ENCODE results near the gene ZNF23. TPM values are rescaled to one million over a fixed set of nuclear protein-coding genes. Genes with fewer than 3 reads are reported as not detected.

ZNF23 gene
- total RNA-seq, 1 experiment from 2014 or later = 11.1 TPM

DNA sequence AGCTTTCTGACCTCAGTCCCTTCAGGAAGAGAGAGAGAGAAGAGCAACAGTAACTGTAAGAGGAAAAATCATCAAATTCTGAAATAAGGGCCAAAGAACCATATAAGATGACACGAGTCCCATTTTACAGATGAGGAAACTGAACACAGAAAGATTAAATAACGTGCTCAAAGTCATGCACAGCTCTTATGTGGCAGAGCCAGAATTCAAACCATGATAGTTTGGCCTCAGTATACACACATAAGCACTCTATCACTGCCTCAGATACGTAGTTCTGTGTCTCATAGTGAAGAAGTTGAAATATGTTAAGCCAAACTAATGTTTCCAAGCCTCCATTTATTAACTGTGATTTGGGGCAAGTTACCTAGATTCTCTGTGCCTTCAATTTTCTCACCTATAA, 29.0 kb upstream of the ZNF23 start:
- Histone ChIP-seq H3K9me3 (ENCODE audit: control insufficient read depth in 1 of 2, insufficient read depth in 1 of 2, low read depth in 1 of 2, low read length in 2 of 2) (no peaks in the 10 kb centered on the region), H3K9ac (ENCODE audit: low read length) (no peak overlapping the region), H3K36me3 (ENCODE audit: control insufficient read depth in 1 of 2, insufficient read depth in 2 of 2, low read length in 2 of 2) (no peaks in the 10 kb centered on the region), H3K27me3 (ENCODE audit: insufficient read depth, low read length) (no peaks in the 10 kb centered on the region), H3K9me2 (ENCODE audit: insufficient read depth) (no peaks in the 10 kb centered on the region), H4K20me1 (ENCODE audit: insufficient read depth) (no peaks in the 10 kb centered on the region), H3K79me2 (ENCODE audit: insufficient read depth, low read length) (no peaks in the 10 kb centered on the region), H3K4me3 (replicated peaks in 1 of 2; ENCODE audit: low read depth in 1 of 2, low read length in 2 of 2) (no peak overlapping the region), H3K27ac (ENCODE audit: low read depth, low read length) (no peak overlapping the region), H2AFZ (ENCODE audit: low read depth, low read length, poor library complexity, severe bottlenecking) (no peak overlapping the region), H3K4me1 (ENCODE audit: control insufficient read depth in 1 of 2, insufficient read depth in 2 of 2, low read length in 2 of 2) (no peaks in the 10 kb centered on the region), H3K4me2 (ENCODE audit: low read length) (no peak overlapping the region)
- no TSS peak for BruUV-seq (replicated peaks)
- TF ChIP-seq ELF1 (IDR thresholded peaks at IDR 0.05; ENCODE audit: borderline replicate concordance, low read depth) (no peak), ZFX (IDR thresholded peaks at IDR 0.05) (no peak), SIN3A (IDR thresholded peaks at IDR 0.05; ENCODE audit: low read depth) (no peak), TCF7L2 (IDR thresholded peaks at IDR 0.05; ENCODE audit: borderline replicate concordance, extremely low read depth, insufficient read depth, insufficient read length) (no peak), EZH2phosphoT487 (IDR thresholded peaks at IDR 0.05; ENCODE audit: borderline replicate concordance) (no peak), SP1 (IDR thresholded peaks at IDR 0.05; ENCODE audit: low read depth) (no peak), POLR2A (IDR thresholded peaks at IDR 0.05; ENCODE audit: borderline replicate concordance, extremely low read depth, insufficient read depth, insufficient read length) (no peak)
- TF ChIP-seq, protein P1, sequence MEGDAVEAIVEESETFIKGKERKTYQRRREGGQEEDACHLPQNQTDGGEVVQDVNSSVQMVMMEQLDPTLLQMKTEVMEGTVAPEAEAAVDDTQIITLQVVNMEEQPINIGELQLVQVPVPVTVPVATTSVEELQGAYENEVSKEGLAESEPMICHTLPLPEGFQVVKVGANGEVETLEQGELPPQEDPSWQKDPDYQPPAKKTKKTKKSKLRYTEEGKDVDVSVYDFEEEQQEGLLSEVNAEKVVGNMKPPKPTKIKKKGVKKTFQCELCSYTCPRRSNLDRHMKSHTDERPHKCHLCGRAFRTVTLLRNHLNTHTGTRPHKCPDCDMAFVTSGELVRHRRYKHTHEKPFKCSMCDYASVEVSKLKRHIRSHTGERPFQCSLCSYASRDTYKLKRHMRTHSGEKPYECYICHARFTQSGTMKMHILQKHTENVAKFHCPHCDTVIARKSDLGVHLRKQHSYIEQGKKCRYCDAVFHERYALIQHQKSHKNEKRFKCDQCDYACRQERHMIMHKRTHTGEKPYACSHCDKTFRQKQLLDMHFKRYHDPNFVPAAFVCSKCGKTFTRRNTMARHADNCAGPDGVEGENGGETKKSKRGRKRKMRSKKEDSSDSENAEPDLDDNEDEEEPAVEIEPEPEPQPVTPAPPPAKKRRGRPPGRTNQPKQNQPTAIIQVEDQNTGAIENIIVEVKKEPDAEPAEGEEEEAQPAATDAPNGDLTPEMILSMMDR (IDR thresholded peaks at IDR 0.05 in 2 of 3, conservative IDR thresholded peaks at IDR 0.05 in 1 of 3; ENCODE audit: borderline replicate concordance in 1 of 3, insufficient read depth in 1 of 3, low read depth in 2 of 3, low read length in 2 of 3) = no peak
- TF ChIP-seq, protein P2, sequence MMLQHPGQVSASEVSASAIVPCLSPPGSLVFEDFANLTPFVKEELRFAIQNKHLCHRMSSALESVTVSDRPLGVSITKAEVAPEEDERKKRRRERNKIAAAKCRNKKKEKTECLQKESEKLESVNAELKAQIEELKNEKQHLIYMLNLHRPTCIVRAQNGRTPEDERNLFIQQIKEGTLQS (IDR thresholded peaks at IDR 0.05) = no peak
- TF ChIP-seq, protein P3, sequence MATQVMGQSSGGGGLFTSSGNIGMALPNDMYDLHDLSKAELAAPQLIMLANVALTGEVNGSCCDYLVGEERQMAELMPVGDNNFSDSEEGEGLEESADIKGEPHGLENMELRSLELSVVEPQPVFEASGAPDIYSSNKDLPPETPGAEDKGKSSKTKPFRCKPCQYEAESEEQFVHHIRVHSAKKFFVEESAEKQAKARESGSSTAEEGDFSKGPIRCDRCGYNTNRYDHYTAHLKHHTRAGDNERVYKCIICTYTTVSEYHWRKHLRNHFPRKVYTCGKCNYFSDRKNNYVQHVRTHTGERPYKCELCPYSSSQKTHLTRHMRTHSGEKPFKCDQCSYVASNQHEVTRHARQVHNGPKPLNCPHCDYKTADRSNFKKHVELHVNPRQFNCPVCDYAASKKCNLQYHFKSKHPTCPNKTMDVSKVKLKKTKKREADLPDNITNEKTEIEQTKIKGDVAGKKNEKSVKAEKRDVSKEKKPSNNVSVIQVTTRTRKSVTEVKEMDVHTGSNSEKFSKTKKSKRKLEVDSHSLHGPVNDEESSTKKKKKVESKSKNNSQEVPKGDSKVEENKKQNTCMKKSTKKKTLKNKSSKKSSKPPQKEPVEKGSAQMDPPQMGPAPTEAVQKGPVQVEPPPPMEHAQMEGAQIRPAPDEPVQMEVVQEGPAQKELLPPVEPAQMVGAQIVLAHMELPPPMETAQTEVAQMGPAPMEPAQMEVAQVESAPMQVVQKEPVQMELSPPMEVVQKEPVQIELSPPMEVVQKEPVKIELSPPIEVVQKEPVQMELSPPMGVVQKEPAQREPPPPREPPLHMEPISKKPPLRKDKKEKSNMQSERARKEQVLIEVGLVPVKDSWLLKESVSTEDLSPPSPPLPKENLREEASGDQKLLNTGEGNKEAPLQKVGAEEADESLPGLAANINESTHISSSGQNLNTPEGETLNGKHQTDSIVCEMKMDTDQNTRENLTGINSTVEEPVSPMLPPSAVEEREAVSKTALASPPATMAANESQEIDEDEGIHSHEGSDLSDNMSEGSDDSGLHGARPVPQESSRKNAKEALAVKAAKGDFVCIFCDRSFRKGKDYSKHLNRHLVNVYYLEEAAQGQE (IDR thresholded peaks at IDR 0.05; ENCODE audit: low read depth) = no peak
- RAD21 ChIA-PET (ENCODE audit: low non-redundant PET in 1 of 2, low total read pairs in 2 of 2, uncharacterized antibody in 2 of 2, unreplicated experiment in 2 of 2) = no interaction called here
- intact Hi-C loops (cut with micrococcal nuclease) = loop anchor here (5.0 kb wide), 1 partner anchor 39 kb away; no protein-coding TSS in a partner anchor
- POLR2A ChIA-PET = interaction anchor here (0.5 kb wide), 1 partner anchor 79 kb away, joined by 5 read pairs; no protein-coding TSS in a partner anchor
- no peak for DNase-seq (ENCODE audit: low read depth, low spot score)
- ATAC-seq = no peak
- CTCF ChIA-PET = interaction anchor here (1.2 to 1.3 kb wide), 2 partner anchors 12 to 78 kb away, joined by 3 to 4 read pairs; no protein-coding TSS in a partner anchor

All from HCT116 (cell line).